Measurements from ENCODE around the gene ZNF410.

Gene ZNF410

GRCh38 chr14:73958591-73958990 lies 71.9 kb downstream of the ZNF410 start:
- DNase-seq: no peak

GRCh38 chr14:73961192-73961591 lies 74.5 kb downstream of the ZNF410 start:
- DNase-seq: no peak

- DNase-seq: no peak
Observed at GRCh38 chr14:73965216-73965615, 78.6 kb downstream of the ZNF410 start.

GRCh38 chr14:73968885-73969284 lies 82.2 kb downstream of the ZNF410 start:
- no peak for DNase-seq

GRCh38 chr14:73973497-73973896 lies 86.8 kb downstream of the ZNF410 start:
- no peak for DNase-seq

GRCh38 chr14:73976125-73976524 lies 89.5 kb downstream of the ZNF410 start:
- no peak for DNase-seq

GRCh38 chr14:73977896-73978295 lies 91.2 kb downstream of the ZNF410 start:
- DNase-seq: no peak
